ENCODE results near the gene CUEDC1.

DNA sequence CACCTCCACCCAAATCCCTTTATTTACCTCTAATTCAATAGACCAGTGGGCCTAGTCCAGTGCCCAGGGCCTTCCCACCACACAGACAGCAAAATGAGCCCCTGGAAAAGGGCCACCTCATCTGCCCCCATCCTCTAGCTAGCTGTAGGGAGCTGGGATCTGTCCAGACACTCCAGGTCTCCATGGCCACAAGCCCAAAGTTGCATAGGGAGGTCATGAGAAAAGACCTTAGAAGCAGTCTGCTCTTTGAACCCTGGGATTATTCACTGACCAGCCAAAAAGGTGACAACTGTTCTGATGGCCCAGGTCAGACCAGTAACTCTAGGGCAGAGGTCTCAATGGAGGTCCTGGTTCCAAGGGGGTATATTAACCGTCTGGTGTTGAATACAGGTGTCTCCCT is 2.0 kb downstream of the CUEDC1 start:
- TF ChIP-seq EZH2 (IDR thresholded peaks at IDR 0.05; ENCODE audit: insufficient read depth, poor library complexity, severe bottlenecking) = no peak
- TF ChIP-seq EZH2phosphoT487 (IDR thresholded peaks at IDR 0.05; ENCODE audit: insufficient read depth, low read depth) = no peak
